GM13977 (cell line): ENCODE results near the gene ZNF81.

Source experiments
- DNase-seq: peaks from one replicate; pipeline ENCODE4 v3.0.0; 2012; ENCODE audit warnings: low spot score
- in situ Hi-C: fragments of 300-500 bp; cut with MboI; formaldehyde crosslinking; loops from one replicate; pipeline ENCODE4 v1.12.0; 2022; ENCODE audit warnings: low sequenced_read_pairs, low pct_unique_long_range_greater_than_20kb, mixed read lengths, inconsistent platforms; ENCODE audit not compliant: unreplicated experiment
- TF ChIP-seq, protein P1 (sequence below): IDR thresholded peaks from 2 replicates; pipeline ENCODE4 v1.5.1; 2012; ENCODE audit warnings: mild to moderate bottlenecking, control low read depth; ENCODE audit not compliant: insufficient read depth; ENCODE audit errors: extremely low read depth, missing control alignments

ZNF81 gene

DNA sequence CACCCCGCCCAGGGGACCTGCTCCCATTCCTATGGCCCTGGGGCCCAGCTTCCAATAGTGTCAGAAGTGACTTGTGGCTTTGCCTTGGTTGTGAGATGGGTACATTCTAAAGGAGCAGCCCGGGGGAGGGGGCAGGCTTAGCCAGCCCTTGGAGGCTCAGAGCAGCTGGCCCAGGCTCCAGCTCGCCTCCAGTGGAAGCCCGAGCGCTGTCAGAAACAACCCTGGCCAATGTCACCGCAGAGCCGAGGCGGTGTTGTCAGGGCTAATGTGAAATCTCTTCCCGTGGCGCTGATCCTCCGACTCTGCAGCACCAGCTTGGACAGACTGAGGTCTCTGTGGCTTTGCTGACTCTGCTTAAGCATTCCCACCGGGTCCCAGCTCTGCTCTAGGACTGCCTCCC, 29.2 kb upstream of the ZNF81 start:
- in situ Hi-C loops, result no loop called here
- DNase-seq, result no peak
- TF ChIP-seq, protein P1, sequence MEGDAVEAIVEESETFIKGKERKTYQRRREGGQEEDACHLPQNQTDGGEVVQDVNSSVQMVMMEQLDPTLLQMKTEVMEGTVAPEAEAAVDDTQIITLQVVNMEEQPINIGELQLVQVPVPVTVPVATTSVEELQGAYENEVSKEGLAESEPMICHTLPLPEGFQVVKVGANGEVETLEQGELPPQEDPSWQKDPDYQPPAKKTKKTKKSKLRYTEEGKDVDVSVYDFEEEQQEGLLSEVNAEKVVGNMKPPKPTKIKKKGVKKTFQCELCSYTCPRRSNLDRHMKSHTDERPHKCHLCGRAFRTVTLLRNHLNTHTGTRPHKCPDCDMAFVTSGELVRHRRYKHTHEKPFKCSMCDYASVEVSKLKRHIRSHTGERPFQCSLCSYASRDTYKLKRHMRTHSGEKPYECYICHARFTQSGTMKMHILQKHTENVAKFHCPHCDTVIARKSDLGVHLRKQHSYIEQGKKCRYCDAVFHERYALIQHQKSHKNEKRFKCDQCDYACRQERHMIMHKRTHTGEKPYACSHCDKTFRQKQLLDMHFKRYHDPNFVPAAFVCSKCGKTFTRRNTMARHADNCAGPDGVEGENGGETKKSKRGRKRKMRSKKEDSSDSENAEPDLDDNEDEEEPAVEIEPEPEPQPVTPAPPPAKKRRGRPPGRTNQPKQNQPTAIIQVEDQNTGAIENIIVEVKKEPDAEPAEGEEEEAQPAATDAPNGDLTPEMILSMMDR, result no peak

DNA sequence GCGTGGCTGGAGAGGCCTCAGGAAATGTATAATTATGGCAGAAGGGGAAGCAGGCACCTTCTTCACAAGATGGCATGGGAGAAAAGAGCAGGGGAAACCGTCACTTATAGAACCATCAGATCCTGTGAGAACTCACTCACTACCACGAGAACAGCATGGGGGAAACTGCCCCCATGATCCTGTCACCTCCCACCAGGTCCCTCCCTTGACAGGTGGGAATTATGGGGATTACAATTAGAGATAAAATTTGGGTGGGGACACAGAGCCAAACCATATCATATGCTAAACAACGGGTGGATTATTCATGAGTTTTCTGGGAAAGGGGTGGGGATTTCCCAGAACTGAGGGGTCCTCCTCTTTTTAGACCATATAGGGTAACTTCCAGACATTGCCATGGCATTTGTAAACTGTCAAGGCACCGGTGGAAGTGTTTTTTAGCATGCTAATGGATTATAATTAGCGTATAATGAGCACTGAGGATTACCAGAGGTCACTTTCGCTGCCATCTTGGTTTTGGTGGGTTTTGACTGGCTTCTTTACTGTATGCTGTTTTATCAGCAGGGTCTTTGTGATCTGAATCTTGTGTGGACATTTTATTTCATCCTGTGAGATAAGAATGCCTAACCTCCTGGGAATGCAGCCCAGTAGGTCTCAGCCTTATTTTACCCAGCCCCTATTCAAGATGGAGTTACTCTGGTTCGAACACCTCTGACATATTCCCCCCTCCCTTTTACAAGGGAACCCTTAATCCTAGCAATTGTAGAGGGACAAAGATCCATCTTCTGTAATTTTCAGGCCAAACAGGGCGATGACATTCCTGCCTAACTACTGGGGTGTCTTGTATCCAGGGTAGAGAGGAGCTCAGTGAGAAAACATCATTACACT, 27.6 kb upstream of the ZNF81 start:
- TF ChIP-seq, protein P1, result no peak
- in situ Hi-C loops, result no loop called here
- DNase-seq, result no peak

DNA sequence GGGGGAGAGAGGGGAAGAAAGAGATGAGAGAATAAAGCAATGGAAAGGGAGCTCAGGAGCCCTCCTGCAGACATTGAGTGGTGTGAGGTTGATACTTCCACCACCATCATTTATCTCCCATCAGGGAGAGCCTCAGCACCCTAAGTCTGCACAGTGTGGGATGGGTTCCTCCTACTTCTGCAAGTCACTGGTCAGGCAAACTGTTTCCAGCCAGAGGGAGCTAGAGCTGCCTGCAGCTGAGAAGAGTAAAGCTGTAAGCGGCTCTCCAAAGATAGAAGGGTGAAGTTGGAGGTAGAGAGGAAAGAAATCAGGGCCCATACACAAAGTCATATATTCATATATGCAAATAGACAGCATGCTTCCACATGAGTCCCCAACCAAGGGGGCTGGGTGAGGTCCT, 21.9 kb upstream of the ZNF81 start:
- DNase-seq, result no peak
- in situ Hi-C loops, result no loop called here
- TF ChIP-seq, protein P1, result no peak

DNA sequence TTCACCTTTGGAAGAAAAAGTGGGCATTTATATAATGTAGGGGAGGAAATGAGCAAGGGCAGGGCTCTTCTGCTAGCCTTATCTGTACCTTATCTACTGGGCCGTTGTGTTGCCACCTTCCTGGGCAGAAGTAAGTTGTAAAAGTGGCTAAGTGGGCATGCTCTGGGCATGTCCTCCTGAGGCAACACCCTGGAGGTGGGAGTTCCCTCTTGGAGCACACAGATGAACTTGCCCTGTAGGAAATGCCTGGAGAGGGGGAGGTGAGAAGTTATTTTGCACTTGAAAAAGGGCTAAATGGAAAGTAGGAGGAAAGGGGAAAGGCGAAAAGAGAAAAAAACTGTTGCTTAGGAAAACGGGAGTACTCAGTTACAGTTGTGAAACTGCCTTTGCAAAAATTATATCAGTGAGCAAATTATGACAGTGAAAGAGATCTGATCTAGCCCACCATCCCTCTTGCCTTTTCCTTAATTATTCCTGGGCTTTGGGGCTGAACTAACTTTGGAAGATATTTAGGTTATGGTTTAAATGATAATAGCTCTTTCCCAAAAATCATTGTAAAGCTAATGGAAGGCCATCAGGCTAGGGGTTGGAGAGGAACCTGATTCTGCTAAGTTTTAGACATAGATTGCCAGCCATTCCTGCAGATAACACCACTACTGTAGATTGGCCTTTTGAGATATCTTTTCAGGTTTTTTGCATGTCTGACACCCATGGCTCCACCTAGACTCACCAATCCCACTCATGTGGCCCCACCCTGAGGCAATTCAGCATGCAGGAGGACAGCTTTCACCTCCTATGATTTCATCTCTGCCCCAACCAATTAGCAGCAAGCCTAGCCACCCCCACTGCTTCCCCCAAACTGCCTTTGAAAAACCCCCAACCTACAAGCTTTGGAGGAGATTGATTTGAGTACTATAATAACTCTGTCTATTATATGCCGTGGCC, 20.5 kb upstream of the ZNF81 start:
- TF ChIP-seq, protein P1, result no peak
- in situ Hi-C loops, result no loop called here
- no peak for DNase-seq

DNA sequence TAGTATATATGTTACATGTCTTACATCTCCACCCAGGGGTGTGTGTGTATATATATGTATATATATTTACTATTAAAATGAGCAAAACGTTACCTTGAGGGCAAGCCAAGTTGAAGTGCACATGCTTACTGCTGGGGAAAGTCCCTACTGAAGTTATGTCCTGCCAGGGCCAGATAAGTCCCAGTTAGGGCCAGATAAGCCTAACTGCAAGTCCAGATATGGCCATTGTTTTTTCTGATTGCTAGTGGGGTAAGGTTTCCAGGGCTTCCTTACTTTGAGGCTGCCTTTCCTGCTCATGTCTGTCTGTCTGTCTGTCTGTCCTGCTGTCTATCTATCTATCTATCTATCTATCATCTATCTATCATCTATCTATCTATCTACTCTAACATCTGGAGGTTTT, 19.3 kb upstream of the ZNF81 start:
- DNase-seq, result no peak
- in situ Hi-C loops, result no loop called here
- TF ChIP-seq, protein P1, result no peak

DNA sequence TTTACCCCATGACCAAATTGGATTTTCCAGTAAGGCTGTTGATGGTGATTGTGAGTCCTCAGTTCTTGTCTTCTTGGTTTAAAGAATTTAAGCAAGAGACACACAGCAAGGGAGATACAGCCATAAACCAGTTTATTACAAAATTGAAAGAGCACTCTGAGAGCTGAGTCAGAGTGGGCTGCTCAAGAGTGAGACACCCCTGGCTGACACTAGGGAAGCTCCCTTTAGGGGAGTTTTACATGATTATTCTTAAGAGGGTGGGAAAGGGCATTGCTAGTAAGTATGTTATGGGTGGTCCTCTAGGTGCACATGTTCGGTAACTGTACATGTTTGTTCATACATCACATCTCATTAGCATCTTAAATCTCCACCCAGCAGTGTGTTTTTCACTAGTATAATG, 18.8 kb upstream of the ZNF81 start:
- no peak for DNase-seq
- TF ChIP-seq, protein P1, result no peak
- in situ Hi-C loops, result no loop called here
